H9 (cell line): ENCODE measurements around the gene ARHGAP1. TPM values are rescaled to one million over a fixed set of nuclear protein-coding genes. Genes with fewer than 3 reads are reported as not detected.

Experiments used
- DNase-seq: peaks from one replicate; pipeline ENCODE4 v3.0.0-alpha.2; 2017
- H2AFZ ChIP-seq: one replicate; pipeline ENCODE4 v1.6.1; 2013; ENCODE audit warnings: mild to moderate bottlenecking, low read length, control low read depth, moderate library complexity
- H2AK5ac ChIP-seq: 2 replicates; pipeline ENCODE4 v1.6.1; 2013; ENCODE audit warnings: low read length, control low read depth, mixed read lengths; ENCODE audit not compliant: insufficient read length
- H2BK120ac ChIP-seq: one replicate; pipeline ENCODE4 v1.6.1; 2013; ENCODE audit warnings: low read depth, mild to moderate bottlenecking, low read length, control low read depth, inconsistent platforms; ENCODE audit not compliant: poor library complexity, severe bottlenecking
- H2BK12ac ChIP-seq: 2 replicates; pipeline ENCODE4 v1.6.1; 2013; ENCODE audit warnings: low read length, control low read depth, mixed read lengths, low read depth; ENCODE audit not compliant: insufficient read length
- H2BK15ac ChIP-seq: 2 replicates; pipeline ENCODE4 v1.6.1; 2013; ENCODE audit warnings: low read depth, low read length, control low read depth
- H2BK20ac ChIP-seq: one replicate; pipeline ENCODE4 v1.6.1; 2013; ENCODE audit warnings: low read depth, mild to moderate bottlenecking, low read length, control low read depth, inconsistent platforms; ENCODE audit not compliant: poor library complexity, severe bottlenecking
- H2BK5ac ChIP-seq: 2 replicates; pipeline ENCODE4 v1.6.1; 2013; ENCODE audit warnings: low read length, control low read depth, mixed read lengths; ENCODE audit not compliant: insufficient read length
- H3K14ac ChIP-seq: 2 replicates; pipeline ENCODE4 v1.6.1; 2013; ENCODE audit warnings: low read length, control low read depth; ENCODE audit not compliant: insufficient read depth
- H3K18ac ChIP-seq: 2 replicates; pipeline ENCODE4 v1.6.1; 2013; ENCODE audit warnings: low read depth, mild to moderate bottlenecking, mixed read lengths, low read length, control low read depth; ENCODE audit not compliant: insufficient read length
- H3K23ac ChIP-seq: 2 replicates; pipeline ENCODE4 v1.6.1; 2013; ENCODE audit warnings: low read length, control low read depth, mixed read lengths, low read depth; ENCODE audit not compliant: insufficient read length
- H3K23me2 ChIP-seq: 2 replicates; pipeline ENCODE4 v1.6.1; 2013; ENCODE audit warnings: low read depth, mild to moderate bottlenecking, mixed read lengths, low read length, control low read depth; ENCODE audit not compliant: insufficient read length, poor library complexity, severe bottlenecking
- H3K27ac ChIP-seq: 2 replicates; pipeline ENCODE4 v1.5.1; 2013; ENCODE audit warnings: low read length, control low read depth, mixed read lengths, low read depth; ENCODE audit not compliant: insufficient read length
- H3K27me3 ChIP-seq: 2 replicates; pipeline ENCODE4 v1.6.1; 2013; ENCODE audit warnings: low read length, control low read depth, inconsistent platforms; ENCODE audit not compliant: insufficient read depth
- H3K4ac ChIP-seq: 2 replicates; pipeline ENCODE4 v1.6.1; 2013; ENCODE audit warnings: low read depth, mild to moderate bottlenecking, control low read depth, inconsistent platforms, low read length, moderate library complexity
- H3K4me1 ChIP-seq: 2 replicates; pipeline ENCODE4 v1.6.1; 2013; ENCODE audit warnings: low read length, control low read depth, inconsistent platforms; ENCODE audit not compliant: insufficient read depth
- H3K4me2 ChIP-seq: 2 replicates; pipeline ENCODE4 v1.6.1; 2013; ENCODE audit warnings: low read length, control low read depth, mixed read lengths; ENCODE audit not compliant: insufficient read length, insufficient read depth
- H3K56ac ChIP-seq: 2 replicates; pipeline ENCODE4 v1.6.1; 2013; ENCODE audit warnings: low read depth, mild to moderate bottlenecking, mixed read lengths, low read length, control low read depth; ENCODE audit not compliant: insufficient read length
- H3K79me1 ChIP-seq: 2 replicates; pipeline ENCODE4 v1.6.1; 2013; ENCODE audit warnings: low read depth, mild to moderate bottlenecking, moderate library complexity, low read length, control low read depth, inconsistent platforms; ENCODE audit not compliant: insufficient read depth, poor library complexity, severe bottlenecking
- H3K79me2 ChIP-seq: 2 replicates; pipeline ENCODE4 v1.6.1; 2013; ENCODE audit warnings: low read length, control low read depth, inconsistent platforms; ENCODE audit not compliant: insufficient read depth
- H3K9ac ChIP-seq: 2 replicates; pipeline ENCODE4 v1.6.1; 2013; ENCODE audit warnings: low read length, control low read depth, mixed read lengths; ENCODE audit not compliant: insufficient read length; ENCODE audit errors: extremely low read depth
- H3K9me3 ChIP-seq: one replicate; pipeline ENCODE4 v1.6.1; 2013; ENCODE audit warnings: low read depth, low read length, inconsistent platforms; ENCODE audit not compliant: control insufficient read depth
- H3T11ph ChIP-seq: one replicate; pipeline ENCODE4 v1.6.1; 2013; ENCODE audit warnings: mild to moderate bottlenecking, low read length, control low read depth, inconsistent platforms
- H4K20me1 ChIP-seq: one replicate; pipeline ENCODE4 v1.6.1; 2013; ENCODE audit not compliant: control insufficient read depth, insufficient read length, insufficient read depth
- H4K5ac ChIP-seq: 2 replicates; pipeline ENCODE4 v1.6.1; 2013; ENCODE audit warnings: low read depth, mild to moderate bottlenecking, mixed read lengths, low read length, control low read depth; ENCODE audit not compliant: insufficient read length
- H4K8ac ChIP-seq: replicated peaks from 2 replicates; pipeline ENCODE4 v1.6.1; 2013; ENCODE audit warnings: low read length, control low read depth, mixed read lengths, low read depth; ENCODE audit not compliant: insufficient read length
- H4K91ac ChIP-seq: 2 replicates; pipeline ENCODE4 v1.6.1; 2013; ENCODE audit warnings: low read depth, mild to moderate bottlenecking, moderate library complexity, mixed read lengths, low read length, control low read depth; ENCODE audit not compliant: insufficient read length
- H3K27ac Mint-ChIP-seq, 3 experiments: 2 replicates in 2 of 3; 3 replicates in 1 of 3; pipeline ENCODE4 v1.8.0; 2020 to 2021; ENCODE audit warnings: mixed read lengths in 3 of 3, mild to moderate bottlenecking in 1 of 3, moderate library complexity in 1 of 3
- H3K27me3 Mint-ChIP-seq: 2 replicates; pipeline ENCODE4 v1.8.0; 2021; ENCODE audit warnings: low read depth, mild to moderate bottlenecking, moderate library complexity, mixed read lengths
- H3K36me3 Mint-ChIP-seq, 3 experiments: 2 replicates in 2 of 3; 3 replicates in 1 of 3; pipeline ENCODE4 v1.8.0; 2020 to 2021; ENCODE audit warnings: low read depth in 3 of 3, mixed read lengths in 3 of 3; ENCODE audit not compliant: insufficient read depth in 1 of 3
- H3K4me1 Mint-ChIP-seq, 2 experiments: 2 replicates each; pipeline ENCODE4 v1.8.0; 2020; ENCODE audit warnings: mixed read lengths in 2 of 2
- H3K4me3 Mint-ChIP-seq, 2 experiments: 2 replicates in 1 of 2; 3 replicates in 1 of 2; pipeline ENCODE4 v1.8.0; 2020 to 2021; ENCODE audit warnings: mild to moderate bottlenecking in 2 of 2, mixed read lengths in 2 of 2, moderate library complexity in 1 of 2
- H3K9me3 Mint-ChIP-seq, 2 experiments: 2 replicates in 1 of 2; 3 replicates in 1 of 2; pipeline ENCODE4 v1.8.0; 2020; ENCODE audit warnings: mild to moderate bottlenecking in 2 of 2, mixed read lengths in 2 of 2, moderate library complexity in 1 of 2
- total RNA-seq: library from RNA; stranded (reverse); gene quantifications from 2 replicates; pipeline ENCODE4 v1.2.1, GENCODE V29; 2021
- TF ChIP-seq, protein P1 (sequence below): fragments of 200-600 bp; sonication (generic); conservative IDR thresholded peaks from 3 replicates; pipeline ENCODE4 v1.8.0; 2021; ENCODE audit warnings: antibody characterized with exemption, mild to moderate bottlenecking

The ARHGAP1 gene
- total RNA-seq, 1 experiment from 2014 or later = 45.3 TPM

GRCh38 chr11:46661836-46662235 is 38.6 kb downstream of the ARHGAP1 start:
- H3K27ac Mint-ChIP-seq = no peak overlapping the region
- H3K9ac ChIP-seq = no peak overlapping the region
- H3K79me1 ChIP-seq = no peaks in the 10 kb centered on the region
- H3K4ac ChIP-seq = no peak overlapping the region
- H2BK15ac ChIP-seq = no peak overlapping the region
- no peaks in the 10 kb centered on the region for H3K27me3 ChIP-seq
- H3K14ac ChIP-seq = no peak overlapping the region
- no peak overlapping the region for H3K4me2 ChIP-seq
- no peaks in the 10 kb centered on the region for H3K27me3 Mint-ChIP-seq
- H2BK5ac ChIP-seq = no peak overlapping the region
- no peak overlapping the region for H3T11ph ChIP-seq
- H4K91ac ChIP-seq = no peak overlapping the region
- H2BK12ac ChIP-seq = no peak overlapping the region
- H3K9me3 Mint-ChIP-seq = no peaks in the 10 kb centered on the region
- no peak overlapping the region for H4K8ac ChIP-seq
- H4K5ac ChIP-seq = no peak overlapping the region
- no peaks in the 10 kb centered on the region for H3K4me1 ChIP-seq
- no peak overlapping the region for H3K56ac ChIP-seq
- H2AFZ ChIP-seq = no peak overlapping the region
- H3K23ac ChIP-seq = no peak overlapping the region
- DNase-seq = no peak
- H3K23me2 ChIP-seq = no peaks in the 10 kb centered on the region
- H3K79me2 ChIP-seq = no peaks in the 10 kb centered on the region
- peaks cover 15 to 80% (median 69%) of the 10 kb centered on the region in 3 experiments; a peak in 6 of 7 replicates for H3K36me3 Mint-ChIP-seq
- no peak overlapping the region for H2BK120ac ChIP-seq
- H3K4me1 Mint-ChIP-seq = no peaks in the 10 kb centered on the region
- no peaks in the 10 kb centered on the region for H3K9me3 ChIP-seq
- H4K20me1 ChIP-seq = no peaks in the 10 kb centered on the region
- no peak overlapping the region for H2BK20ac ChIP-seq
- TF ChIP-seq, protein P1, sequence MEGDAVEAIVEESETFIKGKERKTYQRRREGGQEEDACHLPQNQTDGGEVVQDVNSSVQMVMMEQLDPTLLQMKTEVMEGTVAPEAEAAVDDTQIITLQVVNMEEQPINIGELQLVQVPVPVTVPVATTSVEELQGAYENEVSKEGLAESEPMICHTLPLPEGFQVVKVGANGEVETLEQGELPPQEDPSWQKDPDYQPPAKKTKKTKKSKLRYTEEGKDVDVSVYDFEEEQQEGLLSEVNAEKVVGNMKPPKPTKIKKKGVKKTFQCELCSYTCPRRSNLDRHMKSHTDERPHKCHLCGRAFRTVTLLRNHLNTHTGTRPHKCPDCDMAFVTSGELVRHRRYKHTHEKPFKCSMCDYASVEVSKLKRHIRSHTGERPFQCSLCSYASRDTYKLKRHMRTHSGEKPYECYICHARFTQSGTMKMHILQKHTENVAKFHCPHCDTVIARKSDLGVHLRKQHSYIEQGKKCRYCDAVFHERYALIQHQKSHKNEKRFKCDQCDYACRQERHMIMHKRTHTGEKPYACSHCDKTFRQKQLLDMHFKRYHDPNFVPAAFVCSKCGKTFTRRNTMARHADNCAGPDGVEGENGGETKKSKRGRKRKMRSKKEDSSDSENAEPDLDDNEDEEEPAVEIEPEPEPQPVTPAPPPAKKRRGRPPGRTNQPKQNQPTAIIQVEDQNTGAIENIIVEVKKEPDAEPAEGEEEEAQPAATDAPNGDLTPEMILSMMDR = no peak
- no peak overlapping the region for H3K18ac ChIP-seq
- no peak overlapping the region for H3K27ac ChIP-seq
- H3K4me3 Mint-ChIP-seq = no peak overlapping the region
- H2AK5ac ChIP-seq = no peak overlapping the region
